BE2C (cell line): Measurements from ENCODE around the gene NEAT1. TPM values are rescaled to one million over a fixed set of nuclear protein-coding genes. Genes with fewer than 3 reads are reported as not detected.

Source experiments
- DNase-seq: peaks from one replicate; pipeline ENCODE4 v3.0.0-alpha.2; 2020
- H3K27me3 ChIP-seq: fragments of 250-450 bp; sonication (Bioruptor Pico); 2 replicates; pipeline ENCODE4 v1.5.1; 2020; ENCODE audit warnings: mild to moderate bottlenecking
- H3K36me3 ChIP-seq: fragments of 250-450 bp; sonication (Bioruptor Pico); 2 replicates; pipeline ENCODE4 v1.5.1; 2020; ENCODE audit warnings: mild to moderate bottlenecking
- H3K4me1 ChIP-seq: fragments of 250-450 bp; sonication (Bioruptor Pico); 2 replicates; pipeline ENCODE4 v1.5.1; 2020
- H3K4me3 ChIP-seq: 2 replicates; pipeline ENCODE4 v1.5.1; 2011; ENCODE audit warnings: low read depth, low read length
- H3K9me3 ChIP-seq: fragments of 250-450 bp; sonication (Bioruptor Pico); 2 replicates; pipeline ENCODE4 v1.5.1; 2020
- polyA plus RNA-seq: library from polyadenylated mRNA; unstranded; fragments of >200 nt; gene quantifications from one replicate; pipeline ENCODE4 v1.2.1, GENCODE V29; 2012; ENCODE audit warnings: low read depth, missing spikeins; ENCODE audit not compliant: insufficient read length, insufficient read depth
- TF ChIP-seq, protein P1 (sequence below): IDR thresholded peaks from 2 replicates; pipeline ENCODE4 v1.5.1; 2012; ENCODE audit warnings: mild to moderate bottlenecking, low read depth, low read length

The NEAT1 gene
- polyA plus RNA-seq, result 301 TPM

DNA sequence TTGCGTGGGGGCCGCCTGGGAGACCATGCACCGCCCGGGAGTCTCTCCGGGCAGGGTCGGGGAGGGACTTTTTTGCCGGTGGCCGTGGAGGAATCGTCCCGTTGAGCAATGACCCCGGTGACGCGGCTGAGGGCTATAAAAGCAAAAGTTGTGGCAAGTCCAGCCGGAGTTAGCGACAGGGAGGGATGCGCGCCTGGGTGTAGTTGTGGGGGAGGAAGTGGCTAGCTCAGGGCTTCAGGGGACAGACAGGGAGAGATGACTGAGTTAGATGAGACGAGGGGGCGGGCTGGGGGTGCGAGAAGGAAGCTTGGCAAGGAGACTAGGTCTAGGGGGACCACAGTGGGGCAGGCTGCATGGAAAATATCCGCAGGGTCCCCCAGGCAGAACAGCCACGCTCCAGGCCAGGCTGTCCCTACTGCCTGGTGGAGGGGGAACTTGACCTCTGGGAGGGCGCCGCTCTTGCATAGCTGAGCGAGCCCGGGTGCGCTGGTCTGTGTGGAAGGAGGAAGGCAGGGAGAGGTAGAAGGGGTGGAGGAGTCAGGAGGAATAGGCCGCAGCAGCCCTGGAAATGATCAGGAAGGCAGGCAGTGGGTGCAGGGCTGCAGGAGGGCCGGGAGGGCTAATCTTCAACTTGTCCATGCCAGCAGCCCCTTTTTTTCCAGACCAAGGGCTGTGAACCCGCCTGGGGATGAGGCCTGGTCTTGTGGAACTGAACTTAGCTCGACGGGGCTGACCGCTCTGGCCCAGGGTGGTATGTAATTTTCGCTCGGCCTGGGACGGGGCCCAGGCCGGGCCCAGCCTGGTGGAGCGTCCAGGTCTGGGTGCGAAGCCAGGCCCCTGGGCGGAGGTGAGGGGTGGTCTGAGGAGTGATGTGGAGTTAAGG is at the start of gene NEAT1:
TSS of gene NEAT1 (plus strand) at position 166 of the 883 bp plus-strand sequence.
- peak; percentile 90 for DNase-seq
- peaks cover 19% of the 10 kb centered on the region for H3K4me1 ChIP-seq

DNA sequence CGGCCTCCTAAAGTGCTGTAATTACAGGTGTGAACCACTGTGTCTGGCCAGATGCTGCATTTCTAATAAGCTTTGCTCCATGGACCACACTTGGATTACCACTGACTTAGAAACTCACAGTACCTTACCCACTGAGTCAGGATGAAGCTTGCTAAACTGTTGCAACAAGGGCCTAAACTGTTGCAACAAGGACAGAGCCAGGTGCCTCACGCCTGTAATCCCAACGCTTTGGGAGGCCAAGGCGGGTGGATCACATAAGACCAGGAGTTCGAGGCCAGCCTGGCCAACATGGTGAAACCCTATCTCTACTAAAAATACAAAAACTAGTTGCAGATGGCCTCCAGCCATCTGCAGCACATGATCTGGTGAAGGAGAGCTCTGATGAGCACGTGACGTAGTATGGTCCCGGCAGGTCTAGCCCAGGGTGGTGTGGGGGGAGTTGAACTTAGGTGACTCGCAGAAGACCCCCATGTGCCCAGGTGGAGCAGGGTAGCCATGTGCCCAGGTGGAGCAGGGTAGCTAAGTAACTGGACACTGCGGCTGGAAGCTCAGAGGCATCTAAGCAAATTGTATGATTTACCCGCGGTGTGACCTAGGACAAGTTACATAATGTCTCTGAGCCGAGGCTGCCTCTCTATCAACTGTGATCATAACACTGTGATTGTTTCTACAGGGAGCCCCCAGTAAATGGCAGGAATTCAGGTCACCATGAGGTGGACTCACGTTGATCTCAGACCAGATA is 48.6 kb upstream of the NEAT1 start:
- TF ChIP-seq, protein P1, sequence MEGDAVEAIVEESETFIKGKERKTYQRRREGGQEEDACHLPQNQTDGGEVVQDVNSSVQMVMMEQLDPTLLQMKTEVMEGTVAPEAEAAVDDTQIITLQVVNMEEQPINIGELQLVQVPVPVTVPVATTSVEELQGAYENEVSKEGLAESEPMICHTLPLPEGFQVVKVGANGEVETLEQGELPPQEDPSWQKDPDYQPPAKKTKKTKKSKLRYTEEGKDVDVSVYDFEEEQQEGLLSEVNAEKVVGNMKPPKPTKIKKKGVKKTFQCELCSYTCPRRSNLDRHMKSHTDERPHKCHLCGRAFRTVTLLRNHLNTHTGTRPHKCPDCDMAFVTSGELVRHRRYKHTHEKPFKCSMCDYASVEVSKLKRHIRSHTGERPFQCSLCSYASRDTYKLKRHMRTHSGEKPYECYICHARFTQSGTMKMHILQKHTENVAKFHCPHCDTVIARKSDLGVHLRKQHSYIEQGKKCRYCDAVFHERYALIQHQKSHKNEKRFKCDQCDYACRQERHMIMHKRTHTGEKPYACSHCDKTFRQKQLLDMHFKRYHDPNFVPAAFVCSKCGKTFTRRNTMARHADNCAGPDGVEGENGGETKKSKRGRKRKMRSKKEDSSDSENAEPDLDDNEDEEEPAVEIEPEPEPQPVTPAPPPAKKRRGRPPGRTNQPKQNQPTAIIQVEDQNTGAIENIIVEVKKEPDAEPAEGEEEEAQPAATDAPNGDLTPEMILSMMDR, result no peak
- DNase-seq, result no peak
- H3K4me1 ChIP-seq, result no peaks in the 10 kb centered on the region
- no peaks in the 10 kb centered on the region for H3K36me3 ChIP-seq
- no peaks in the 10 kb centered on the region for H3K9me3 ChIP-seq
- no peaks in the 10 kb centered on the region for H3K27me3 ChIP-seq
- H3K4me3 ChIP-seq, result no peak overlapping the region

More for the DNA sequence above, at the start of gene NEAT1:
- H3K36me3 ChIP-seq, result peaks cover 43% of the 10 kb centered on the region
- no peaks in the 10 kb centered on the region for H3K9me3 ChIP-seq
- H3K27me3 ChIP-seq, result peaks cover 3% of the 10 kb centered on the region
- TF ChIP-seq, protein P1, result no peak
- peak within 1 kb of the TSS; percentile 88 for H3K4me3 ChIP-seq

DNA sequence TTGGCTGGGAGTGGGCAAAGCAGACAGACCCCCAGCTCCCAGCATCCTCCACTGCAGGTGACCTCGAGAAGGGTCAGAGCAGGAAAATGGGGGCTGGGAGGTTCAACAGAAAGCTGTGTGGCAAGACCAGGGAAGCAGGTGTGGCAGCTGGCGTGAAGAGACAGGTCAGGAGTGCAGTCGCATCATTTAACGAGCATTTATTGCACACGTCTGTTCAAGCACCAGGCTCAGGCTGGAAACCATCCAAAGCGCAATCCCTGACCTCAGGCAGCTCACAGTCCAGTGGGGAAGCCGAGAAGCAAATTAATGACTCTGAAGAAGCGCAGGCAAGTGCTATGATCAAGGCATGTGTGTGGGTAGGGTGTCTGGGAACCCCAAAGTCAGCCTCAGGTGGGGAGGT is 47.6 kb upstream of the NEAT1 start:
- H3K36me3 ChIP-seq, result no peaks in the 10 kb centered on the region
- H3K4me1 ChIP-seq, result no peaks in the 10 kb centered on the region
- H3K27me3 ChIP-seq, result no peaks in the 10 kb centered on the region
- no peak for DNase-seq
- TF ChIP-seq, protein P1, result no peak
- H3K4me3 ChIP-seq, result no peak overlapping the region
- no peaks in the 10 kb centered on the region for H3K9me3 ChIP-seq

DNA sequence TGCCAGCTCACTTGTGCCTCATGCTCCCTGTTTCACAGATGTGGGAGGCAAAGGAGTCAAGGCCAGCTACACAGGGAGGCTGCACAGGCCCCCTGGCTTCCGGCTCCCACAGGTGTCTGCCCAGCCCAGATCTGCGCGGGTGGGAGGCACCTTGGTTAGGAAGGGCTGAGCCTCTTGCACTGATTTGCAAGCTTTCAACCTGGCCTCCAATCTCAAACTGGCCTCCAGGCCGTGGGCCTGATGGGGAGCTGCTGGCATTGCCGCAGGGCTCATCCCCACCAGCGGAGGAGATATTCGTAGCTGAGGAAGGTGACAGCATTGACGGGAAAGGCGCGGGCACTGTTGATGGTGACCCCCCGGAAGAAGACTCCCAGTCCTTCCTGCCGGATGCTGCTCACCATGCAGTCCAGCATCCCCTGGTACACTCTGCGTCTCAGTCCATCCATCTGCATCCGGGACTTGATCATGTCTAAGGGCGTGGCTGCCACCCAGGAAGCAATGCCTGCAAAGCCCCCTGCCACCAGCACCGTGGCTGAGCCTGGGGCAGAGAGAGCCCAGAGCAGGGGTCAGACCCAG is 46.4 kb upstream of the NEAT1 start:
- no peak for DNase-seq
- H3K36me3 ChIP-seq, result no peaks in the 10 kb centered on the region
- H3K9me3 ChIP-seq, result no peaks in the 10 kb centered on the region
- no peaks in the 10 kb centered on the region for H3K27me3 ChIP-seq
- TF ChIP-seq, protein P1, result no peak
- no peak overlapping the region for H3K4me3 ChIP-seq
- H3K4me1 ChIP-seq, result no peaks in the 10 kb centered on the region

DNA sequence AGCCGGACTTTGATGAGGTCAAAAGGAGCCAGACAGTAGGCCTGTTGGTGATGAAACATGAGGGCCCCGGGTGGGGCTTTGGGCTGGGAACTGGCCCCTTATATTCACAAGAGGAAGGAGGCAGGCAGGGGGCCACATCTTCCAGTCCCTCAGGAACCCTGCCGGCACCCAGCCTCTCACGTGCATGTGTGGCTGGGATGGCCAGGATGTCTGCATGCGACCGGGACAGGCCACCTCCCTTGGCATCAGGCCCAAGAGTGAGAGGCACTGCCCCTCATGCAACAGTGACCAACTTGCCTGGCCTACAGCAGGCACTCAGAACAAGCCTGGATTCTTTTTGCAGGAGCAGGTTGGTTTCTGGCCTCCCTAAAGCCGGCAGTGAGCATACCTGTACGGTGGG is 45.6 kb upstream of the NEAT1 start:
- Histone ChIP-seq H3K27me3 (no peaks in the 10 kb centered on the region), H3K4me1 (no peaks in the 10 kb centered on the region), H3K4me3 (no peak overlapping the region), H3K9me3 (no peaks in the 10 kb centered on the region), H3K36me3 (no peaks in the 10 kb centered on the region)
- TF ChIP-seq, protein P1, result no peak
- DNase-seq, result peak; percentile 37
